DMS153 treated with DMSO at 0.1 percent for 48 hours (cell line): ENCODE data around the gene OR5AS1.
"Not testable (repeated sequence)": the region's sequence is repeated elsewhere in the genome, so short reads cannot be mapped to it uniquely, and the experiment has no call there.

Experiments
- DNase-seq: peaks from one replicate; lab custom pipeline; 2025; ENCODE audit not compliant: unreplicated experiment; lab: John Stamatoyannopoulos, UW

Gene OR5AS1

DNA sequence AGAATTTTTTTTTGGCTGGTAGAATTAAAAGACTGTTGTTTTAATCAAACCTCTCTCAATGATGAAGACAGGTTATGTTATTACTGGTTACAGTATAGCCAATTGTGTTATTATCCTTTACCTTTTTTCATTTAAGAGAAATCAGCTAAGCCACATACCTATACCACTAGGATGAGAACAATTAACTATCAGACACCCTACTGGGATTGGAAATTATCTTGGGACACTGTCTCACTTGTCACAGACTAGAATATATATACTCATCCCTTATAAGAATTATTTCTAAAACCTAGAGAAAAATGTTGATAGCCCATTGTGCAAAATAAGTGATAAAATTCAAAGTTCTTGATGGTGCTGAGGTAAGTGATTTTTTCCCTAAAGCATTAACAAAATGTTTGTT, at the start of gene OR5AS1:
Gene OR5AS1 (plus strand): TSS at position 301 of the 400 bp plus-strand sequence. CDS start 2,765 bp downstream, outside the sequence.
- no peak for DNase-seq

DNA sequence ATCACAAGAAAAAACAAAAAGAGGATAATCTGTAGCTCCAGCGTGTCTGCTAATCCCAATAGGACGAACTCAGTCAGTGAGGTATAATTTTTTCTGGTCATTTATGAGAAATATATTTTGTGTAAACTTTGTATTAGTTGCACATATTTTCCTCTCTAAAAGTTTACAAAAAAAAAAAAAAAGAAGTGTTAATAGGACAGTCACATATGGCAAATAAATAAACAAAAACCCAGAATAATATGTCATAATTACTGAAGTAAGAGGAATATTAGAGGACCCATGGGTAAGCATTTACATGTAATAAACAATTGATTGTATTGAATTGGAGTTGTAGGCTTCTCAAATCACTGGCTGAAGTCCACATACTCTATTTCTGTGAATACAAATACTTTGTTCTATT, 32.9 kb upstream of the OR5AS1 start, which contains the start of gene OR5F1:
Gene OR5F1 (minus strand): TSS at position 101 of the 400 bp plus-strand sequence. CDS start 0 bp downstream, at position 101.
- DNase-seq = no peak

DNA sequence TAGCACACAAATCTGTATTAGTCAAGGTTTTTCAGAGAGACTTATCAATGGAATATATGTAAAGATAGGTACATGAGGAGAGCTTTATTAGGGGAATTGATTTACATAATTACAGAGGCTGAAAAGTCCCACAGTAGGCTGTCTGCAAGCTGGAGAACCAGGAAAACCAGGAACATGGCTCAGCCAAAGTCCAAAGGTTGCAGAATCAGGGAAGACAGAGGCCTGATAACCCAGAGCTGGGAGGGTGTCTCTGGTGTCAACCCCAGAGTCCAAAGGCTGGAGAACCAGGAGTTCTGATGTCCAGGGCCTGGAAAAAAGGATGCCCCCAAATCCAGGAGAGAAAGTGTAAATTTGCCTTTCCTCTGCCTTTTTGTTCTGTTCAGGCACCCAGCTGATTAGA, 16.7 kb upstream of the OR5AS1 start:
- DNase-seq = no peak

DNA sequence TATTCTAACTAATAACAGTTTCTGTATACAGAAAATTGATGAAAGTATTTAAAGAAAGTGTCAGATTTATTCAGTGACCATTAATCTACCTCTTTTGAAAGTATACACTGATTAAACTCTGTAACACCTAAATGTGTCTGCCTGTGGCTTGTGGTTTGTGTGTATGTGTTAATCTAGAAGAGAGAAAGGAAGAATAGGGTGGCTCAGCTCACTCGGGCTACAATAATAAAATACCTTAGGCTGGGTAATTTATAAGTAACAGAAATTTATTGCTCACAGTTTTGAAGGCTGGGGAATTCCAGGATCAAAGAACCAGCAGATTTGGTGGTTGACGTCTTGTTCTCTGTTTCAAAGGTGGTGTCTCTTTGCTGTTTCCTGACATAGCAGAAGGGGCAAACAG, 13.6 kb upstream of the OR5AS1 start:
- no peak for DNase-seq

DNA sequence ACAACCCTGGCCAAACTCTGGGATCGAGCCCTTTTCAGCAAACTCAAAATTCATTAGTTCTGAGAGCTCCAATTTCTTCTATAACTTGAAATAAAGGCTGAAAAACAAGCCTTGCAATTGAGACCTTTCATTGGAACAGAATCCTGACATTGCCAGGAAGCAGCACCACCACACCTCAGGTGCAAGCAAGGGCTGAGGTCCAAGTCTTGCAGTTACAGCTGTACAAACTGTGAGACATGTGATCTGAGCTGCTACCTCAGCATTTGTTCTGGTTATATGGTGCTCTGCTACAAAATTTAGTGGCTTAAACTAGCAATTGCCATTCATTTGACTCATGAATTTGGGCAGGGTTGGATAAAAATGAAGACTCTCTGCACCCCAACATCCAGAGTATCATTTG, 18.1 kb downstream of the OR5AS1 start:
- no peak for DNase-seq

DNA sequence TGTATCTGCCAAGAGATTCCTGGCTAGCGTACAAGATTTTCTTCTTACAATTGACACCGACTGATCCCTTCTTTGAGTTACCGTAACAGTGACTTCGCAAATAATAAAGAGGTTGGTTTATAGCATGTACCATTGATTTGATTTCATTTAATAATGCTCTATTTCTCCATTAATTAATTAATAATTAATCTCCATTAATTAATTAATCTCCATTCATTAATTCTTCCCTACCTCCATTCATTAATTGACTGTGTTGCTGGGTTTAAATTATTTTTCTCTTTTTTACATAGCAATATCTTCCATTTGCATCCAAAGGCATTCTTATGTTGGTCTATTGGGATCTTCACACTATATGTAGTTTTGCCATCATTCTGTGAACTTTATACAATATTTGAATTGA, 21.0 kb downstream of the OR5AS1 start:
- DNase-seq = no peak

DNA sequence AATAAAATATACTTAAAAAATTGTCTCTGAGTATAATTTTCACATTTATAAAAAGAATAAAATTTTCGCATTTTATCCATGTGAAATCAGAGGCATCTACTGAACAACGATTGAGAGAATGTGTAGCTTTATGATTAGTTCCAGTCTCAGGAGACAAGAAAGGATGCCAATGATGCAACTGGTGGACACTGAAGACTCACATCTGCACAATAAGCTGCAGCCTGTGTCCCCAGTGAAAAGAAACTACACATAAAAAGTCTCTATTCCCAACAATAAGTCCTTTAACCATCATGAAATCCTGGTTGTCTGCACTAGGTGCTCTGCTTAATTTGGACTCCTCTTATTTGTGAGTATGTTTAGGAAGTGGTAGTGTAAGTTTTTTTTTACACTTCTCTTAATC, 22.0 kb downstream of the OR5AS1 start:
- DNase-seq = no peak

DNA sequence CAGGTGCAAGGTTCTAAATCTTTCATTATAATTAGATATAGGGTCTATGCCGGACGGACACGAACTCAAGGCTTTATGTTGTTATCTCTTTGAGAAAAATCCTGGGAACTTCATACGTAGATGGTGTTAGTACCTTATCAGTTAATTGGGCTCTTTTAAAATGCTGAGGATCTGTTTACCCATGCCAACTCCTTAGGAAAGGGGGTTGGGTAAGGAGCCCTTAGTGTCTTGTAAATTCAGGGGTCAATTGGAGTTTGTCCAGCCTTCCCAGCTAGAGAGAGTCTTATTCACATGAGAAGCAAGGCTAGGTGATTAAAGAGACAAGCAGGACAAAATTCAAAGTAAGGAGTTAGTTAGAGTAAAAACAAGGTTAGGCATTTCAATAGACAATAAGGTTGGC, 28.9 kb downstream of the OR5AS1 start:
- not testable (repeated sequence) for DNase-seq

DNA sequence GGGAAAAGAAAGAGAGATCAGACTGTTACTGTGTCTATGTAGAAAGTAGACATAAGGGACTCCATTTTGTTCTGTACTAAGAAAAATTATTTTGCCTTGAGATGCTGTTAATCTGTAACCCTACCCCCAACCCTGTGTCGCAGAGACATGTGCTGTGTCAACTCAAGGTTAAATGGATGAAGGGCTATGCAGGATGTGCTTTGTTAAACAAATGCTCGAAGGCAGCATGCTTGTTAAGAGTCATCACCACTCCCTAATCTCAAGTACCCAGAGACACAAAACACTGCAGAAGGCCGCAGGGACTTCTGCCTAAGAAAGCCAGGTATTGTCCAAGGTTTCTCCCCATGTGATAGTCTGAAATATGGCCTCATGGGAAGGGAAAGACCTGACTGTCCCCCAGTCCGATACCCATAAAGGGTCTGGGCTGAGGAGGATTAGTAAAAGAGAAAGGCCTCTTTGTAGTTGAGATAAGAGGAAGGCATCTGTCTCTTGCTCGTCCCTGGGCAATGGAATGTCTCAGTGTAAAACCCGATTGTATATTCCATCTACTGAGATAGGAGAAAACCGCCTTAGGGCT, 30.3 kb downstream of the OR5AS1 start:
- DNase-seq = not testable (repeated sequence)

DNA sequence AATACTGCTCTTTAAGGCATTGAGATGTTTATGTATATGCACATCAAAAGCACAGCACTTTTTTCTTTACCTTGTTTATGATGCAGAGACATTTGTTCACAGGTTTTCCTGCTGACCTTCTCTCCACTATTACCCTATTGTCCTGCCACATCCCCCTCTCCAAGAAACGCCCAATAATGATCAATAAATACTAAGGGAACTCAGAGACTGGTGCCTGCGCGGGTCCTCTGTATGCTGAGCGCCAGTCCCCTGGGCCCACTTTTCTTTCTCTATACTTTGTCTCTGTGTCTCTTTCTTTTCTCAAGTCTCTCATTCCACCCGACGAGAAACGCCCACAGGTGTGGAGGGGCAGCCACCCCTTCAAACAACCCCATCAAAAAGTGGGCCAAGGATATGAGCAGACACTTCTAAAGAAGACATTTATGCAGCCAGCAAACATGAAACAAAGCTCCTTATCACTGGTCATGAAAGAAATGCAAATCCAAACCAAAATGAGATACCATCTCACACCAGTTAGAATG, 30.9 kb downstream of the OR5AS1 start:
- not testable (repeated sequence) for DNase-seq

DNA sequence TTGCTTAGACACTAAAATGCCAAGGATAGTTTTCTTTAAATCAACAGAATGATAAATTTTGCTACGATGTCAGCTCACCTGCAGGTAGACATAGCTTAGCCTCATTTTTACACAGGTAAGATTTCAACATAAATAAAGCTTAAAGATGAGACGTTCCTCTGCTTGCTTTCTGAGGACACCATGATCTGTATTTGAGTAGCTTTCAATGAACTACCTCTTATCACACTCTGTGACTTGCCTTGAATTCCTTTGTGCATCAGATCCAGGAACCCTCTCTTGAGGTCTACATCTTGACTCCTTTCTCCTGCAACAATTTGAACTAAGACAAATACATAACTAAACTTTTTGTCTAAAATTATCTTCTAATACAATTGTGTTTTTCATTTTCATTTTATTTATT, 39.5 kb downstream of the OR5AS1 start:
- no peak for DNase-seq
